Neutrophil (primary cell): Measurements from ENCODE around the gene C19orf73.

Experiments
- H3K27ac ChIP-seq: fragments of 200-600 bp; sonication (generic); 2 replicates; pipeline ENCODE4 v1.5.1; 2016; ENCODE audit warnings: mild to moderate bottlenecking, moderate library complexity
- H3K27me3 ChIP-seq: fragments of 200-600 bp; sonication (generic); 2 replicates; pipeline ENCODE4 v1.6.0; 2016; ENCODE audit warnings: mild to moderate bottlenecking
- H3K36me3 ChIP-seq: fragments of 200-600 bp; sonication (generic); 2 replicates; pipeline ENCODE4 v1.5.1; 2017
- H3K4me1 ChIP-seq, 2 experiments: fragments of 200-600 bp in 1 of 2; sonication (generic) in 1 of 2; 1 replicate in 1 of 2; 2 replicates in 1 of 2; pipeline versions ENCODE4 v1.5.1 to v1.6.1; 2013 to 2016; ENCODE audit warnings: low read depth in 1 of 2, low read length in 1 of 2, mild to moderate bottlenecking in 1 of 2, moderate library complexity in 1 of 2; ENCODE audit not compliant: control insufficient read depth in 1 of 2, insufficient read depth in 1 of 2
- H3K4me3 ChIP-seq, 2 experiments: fragments of 200-600 bp in 1 of 2; sonication (generic) in 1 of 2; 1 replicate in 1 of 2; 2 replicates in 1 of 2; pipeline ENCODE4 v1.5.1; 2013 to 2016; ENCODE audit warnings: low read depth in 1 of 2, low read length in 1 of 2, mild to moderate bottlenecking in 1 of 2, moderate library complexity in 1 of 2
- H3K9me3 ChIP-seq: fragments of 200-600 bp; sonication (generic); 2 replicates; pipeline ENCODE4 v1.5.1; 2016
- TF ChIP-seq, protein P1 (sequence below): fragments of 200-600 bp; sonication (generic); IDR thresholded peaks from 2 replicates; pipeline ENCODE4 v1.5.1; 2016; ENCODE audit warnings: antibody characterized with exemption

C19orf73 gene

DNA sequence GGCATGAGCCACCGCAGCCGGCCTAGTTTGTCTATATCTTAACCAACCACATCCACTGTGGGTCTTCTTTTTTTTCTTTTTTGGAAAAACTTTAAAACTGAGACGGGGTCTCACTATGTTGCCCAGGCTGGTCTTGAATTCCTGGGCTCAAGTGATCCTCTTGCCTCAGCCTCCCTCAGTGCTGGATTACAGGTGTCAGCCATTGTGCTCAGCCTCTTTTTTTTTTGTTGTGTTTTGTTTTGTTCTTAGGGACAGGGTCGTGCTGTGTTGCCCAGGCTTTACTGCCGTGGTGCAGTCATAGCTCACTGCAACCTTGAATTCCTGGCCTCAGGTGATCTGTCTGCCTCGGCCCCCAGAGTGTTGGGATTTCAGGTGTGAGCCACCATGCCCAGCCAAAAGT lies 26.3 kb downstream of the C19orf73 start:
- Histone ChIP-seq H3K4me1 (no peaks in the 10 kb centered on the region), H3K9me3 (no peaks in the 10 kb centered on the region), H3K36me3 (peaks cover 86% of the 10 kb centered on the region), H3K27ac (no peak overlapping the region), H3K27me3 (no peaks in the 10 kb centered on the region), H3K4me3 (no peak overlapping the region)
- TF ChIP-seq, protein P1, sequence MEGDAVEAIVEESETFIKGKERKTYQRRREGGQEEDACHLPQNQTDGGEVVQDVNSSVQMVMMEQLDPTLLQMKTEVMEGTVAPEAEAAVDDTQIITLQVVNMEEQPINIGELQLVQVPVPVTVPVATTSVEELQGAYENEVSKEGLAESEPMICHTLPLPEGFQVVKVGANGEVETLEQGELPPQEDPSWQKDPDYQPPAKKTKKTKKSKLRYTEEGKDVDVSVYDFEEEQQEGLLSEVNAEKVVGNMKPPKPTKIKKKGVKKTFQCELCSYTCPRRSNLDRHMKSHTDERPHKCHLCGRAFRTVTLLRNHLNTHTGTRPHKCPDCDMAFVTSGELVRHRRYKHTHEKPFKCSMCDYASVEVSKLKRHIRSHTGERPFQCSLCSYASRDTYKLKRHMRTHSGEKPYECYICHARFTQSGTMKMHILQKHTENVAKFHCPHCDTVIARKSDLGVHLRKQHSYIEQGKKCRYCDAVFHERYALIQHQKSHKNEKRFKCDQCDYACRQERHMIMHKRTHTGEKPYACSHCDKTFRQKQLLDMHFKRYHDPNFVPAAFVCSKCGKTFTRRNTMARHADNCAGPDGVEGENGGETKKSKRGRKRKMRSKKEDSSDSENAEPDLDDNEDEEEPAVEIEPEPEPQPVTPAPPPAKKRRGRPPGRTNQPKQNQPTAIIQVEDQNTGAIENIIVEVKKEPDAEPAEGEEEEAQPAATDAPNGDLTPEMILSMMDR = no peak

DNA sequence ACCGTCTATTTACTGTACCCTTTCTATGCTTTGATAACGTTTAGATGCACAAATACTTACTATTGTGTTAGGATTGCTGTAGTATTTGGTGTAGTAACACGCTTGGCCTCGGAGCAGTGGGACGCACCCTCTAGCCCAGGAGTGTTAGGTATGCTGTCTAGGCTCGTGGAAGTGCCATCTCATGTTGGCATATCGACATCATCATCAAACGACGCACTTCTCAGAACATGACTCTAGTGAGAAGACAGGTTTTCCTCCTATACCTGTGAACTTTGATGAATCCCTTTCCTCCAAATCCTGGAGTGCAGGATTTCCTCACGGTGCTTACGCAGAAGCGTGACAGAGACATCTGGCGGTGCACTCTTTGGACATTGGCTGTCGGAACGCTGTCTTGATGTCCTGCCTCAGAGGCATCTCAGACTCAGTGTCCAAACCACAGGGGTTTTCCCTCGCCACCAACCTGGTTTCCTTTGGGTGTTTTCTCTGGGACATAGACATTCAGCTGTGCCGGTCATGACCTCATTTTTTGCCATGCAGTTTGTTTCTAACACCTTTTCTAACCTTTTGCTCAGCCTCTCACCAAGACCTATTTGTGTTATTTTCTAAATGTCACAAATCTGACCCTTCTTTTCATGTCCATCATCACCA lies 27.4 kb downstream of the C19orf73 start:
- Histone ChIP-seq H3K27me3 (no peaks in the 10 kb centered on the region), H3K4me1 (peaks cover 3 to 6% of the 10 kb centered on the region in 2 experiments), H3K9me3 (no peaks in the 10 kb centered on the region), H3K27ac (no peak overlapping the region), H3K36me3 (peaks cover 77% of the 10 kb centered on the region), H3K4me3 (no peak overlapping the region)
- TF ChIP-seq, protein P1 = no peak

DNA sequence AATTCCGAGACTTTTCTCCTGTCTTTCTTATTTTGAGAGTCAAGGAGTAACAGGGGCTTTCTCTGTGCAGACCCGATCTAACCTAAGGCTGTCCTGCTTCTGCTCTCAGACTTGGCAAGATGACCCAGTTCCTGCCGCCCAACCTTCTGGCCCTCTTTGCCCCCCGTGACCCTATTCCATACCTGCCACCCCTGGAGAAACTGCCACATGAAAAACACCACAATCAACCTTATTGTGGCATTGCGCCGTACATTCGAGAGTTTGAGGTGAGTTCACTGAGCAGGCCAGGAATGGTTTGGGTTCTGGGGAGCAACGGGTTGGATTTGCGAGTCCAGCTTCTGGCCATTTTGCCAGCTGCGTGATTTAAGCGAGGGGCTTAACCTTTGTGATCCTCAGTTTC lies 32.6 kb downstream of the C19orf73 start:
- Histone ChIP-seq H3K27ac (peak overlapping the region; percentile 92), H3K27me3 (peaks cover 9% of the 10 kb centered on the region), H3K36me3 (peaks cover 30% of the 10 kb centered on the region), H3K4me3 (peak overlapping the region; percentile 85 to 86), H3K9me3 (no peaks in the 10 kb centered on the region), H3K4me1 (peaks cover 15 to 22% of the 10 kb centered on the region in 2 experiments)
- TF ChIP-seq, protein P1 = no peak

DNA sequence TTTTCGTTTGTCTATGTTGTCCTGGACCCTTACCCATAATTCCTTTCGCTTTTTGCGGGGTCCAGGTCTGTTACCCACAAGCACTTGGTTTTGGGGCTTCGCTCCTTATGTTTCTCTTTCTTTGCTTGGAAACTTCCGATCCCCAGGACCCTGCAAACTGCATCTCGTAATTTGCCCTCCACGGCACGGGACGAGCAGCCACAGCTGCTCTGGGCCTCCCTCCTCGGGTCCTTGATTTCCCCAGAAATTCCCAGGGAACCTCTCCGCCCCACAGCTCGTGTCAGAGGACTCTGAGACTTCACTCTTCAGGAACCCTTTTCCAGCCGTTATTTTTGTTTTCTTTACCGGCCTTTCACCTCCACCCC lies 33.1 kb downstream of the C19orf73 start:
- H3K4me3 ChIP-seq = peak overlapping the region; percentile 85 to 86
- peaks cover 15 to 22% of the 10 kb centered on the region in 2 experiments for H3K4me1 ChIP-seq
- H3K27ac ChIP-seq = peak overlapping the region; percentile 92
- TF ChIP-seq, protein P1 = no peak
- H3K36me3 ChIP-seq = peaks cover 26% of the 10 kb centered on the region
- H3K9me3 ChIP-seq = no peaks in the 10 kb centered on the region
- H3K27me3 ChIP-seq = peaks cover 13% of the 10 kb centered on the region

DNA sequence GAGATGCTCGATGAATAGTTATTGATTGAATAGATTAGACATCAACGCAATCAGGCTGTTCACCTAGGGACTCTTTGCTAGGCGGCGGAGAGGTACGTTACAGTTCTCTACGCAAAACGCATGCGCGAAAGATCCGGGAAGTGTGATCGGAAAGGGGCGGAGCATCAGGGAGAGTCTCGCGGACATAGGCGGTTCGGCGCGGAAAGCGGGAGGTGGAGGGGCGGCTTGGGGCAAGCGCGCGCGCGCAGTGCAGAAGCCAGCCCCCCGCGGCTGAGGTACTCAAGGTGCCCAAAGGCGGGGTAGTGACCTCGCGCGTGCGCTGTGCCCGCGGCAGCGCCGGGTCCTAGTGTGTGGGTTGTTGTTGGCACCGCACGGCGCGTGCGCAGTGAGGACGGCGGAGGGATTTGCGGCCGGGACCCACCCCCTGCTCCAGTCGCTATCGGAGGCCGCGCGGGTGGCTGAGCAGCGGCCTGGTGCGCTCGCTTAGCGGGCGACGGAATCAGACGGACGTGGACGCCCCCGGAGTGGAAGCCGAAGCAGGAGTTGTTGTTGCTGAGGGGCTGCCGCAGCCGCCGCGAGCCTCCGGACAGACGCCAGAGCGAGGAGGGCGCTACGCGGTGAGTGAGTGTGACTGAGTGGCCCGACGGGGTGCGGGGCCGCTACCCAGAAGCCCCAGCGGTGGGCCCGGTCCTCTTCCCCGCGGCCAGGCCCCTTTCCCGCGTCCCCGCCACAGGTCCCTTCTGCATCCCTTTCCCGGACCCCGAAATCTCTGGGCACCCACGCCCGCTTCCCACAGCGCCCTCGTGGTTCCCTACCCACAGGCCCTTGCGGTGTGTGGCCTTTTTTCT lies 33.7 kb downstream of the C19orf73 start, which contains the start of gene SNRNP70:
Gene SNRNP70, plus strand, starts transcription at position 432 of the 848 bp plus-strand sequence. CDS start 964 bp downstream, outside the sequence.
- Histone ChIP-seq H3K27ac (peak within 1 kb of the TSS; percentile 92), H3K36me3 (peaks cover 20% of the 10 kb centered on the region), H3K4me1 (peaks cover 15 to 22% of the 10 kb centered on the region in 2 experiments), H3K27me3 (peaks cover 17% of the 10 kb centered on the region), H3K4me3 (peak within 1 kb of the TSS; percentile 85 to 86), H3K9me3 (no peaks in the 10 kb centered on the region)
- TF ChIP-seq, protein P1 = peak; percentile 33
